Activated CD4-positive, alpha-beta T cell treated with anti-CD3 and anti-CD28 coated beads, Interleukin-2, amount 50 U/mL, for 16 hours (primary cell): Measurements from ENCODE around the gene SURF2.

Source experiments
- DNase-seq: peaks from one replicate; pipeline ENCODE4 v3.0.0-alpha.2; 2020

SURF2 gene

DNA sequence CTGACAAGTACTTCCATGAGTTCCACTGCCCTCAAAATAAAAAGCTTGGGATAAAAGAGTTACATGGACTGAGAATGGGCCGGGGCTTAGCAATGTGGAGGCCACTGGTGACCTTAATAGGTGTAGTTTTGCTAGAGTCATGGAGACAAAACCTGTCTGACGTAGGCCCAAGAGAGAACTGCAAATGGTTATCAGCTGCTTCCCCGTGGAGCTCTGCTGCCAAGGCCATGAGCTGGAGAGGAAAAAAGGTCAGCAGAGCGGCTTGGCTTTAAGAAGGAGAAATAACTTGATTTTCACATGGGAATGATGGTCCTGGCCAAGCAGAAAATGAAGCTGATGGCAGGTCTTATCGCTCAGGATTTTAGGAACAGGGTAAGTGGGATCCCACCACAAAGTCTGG is 16.7 kb upstream of the SURF2 start:
- no peak for DNase-seq

DNA sequence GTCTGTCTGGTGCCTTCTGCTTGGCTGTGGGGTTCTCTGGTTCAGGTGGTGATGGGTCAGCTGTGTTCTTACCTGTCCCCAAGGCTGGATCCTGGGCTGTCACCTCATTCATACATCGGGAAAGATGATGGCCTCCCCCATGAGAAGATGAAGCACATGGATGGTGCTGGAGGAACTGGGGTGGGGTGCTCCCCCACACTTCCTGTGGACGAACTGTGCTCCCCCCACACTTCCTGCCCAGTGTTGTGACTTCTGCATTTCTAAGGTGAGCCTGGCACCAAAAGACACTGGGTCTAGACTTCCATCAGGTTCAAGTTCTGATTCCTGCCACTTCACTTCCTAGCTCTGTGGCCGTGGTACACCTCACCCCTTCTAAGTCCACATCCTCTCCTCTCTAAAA is 16.1 kb upstream of the SURF2 start:
- no peak for DNase-seq

GRCh38 chr9:133340916-133341315 is 15.4 kb upstream of the SURF2 start:
- no peak for DNase-seq

DNA sequence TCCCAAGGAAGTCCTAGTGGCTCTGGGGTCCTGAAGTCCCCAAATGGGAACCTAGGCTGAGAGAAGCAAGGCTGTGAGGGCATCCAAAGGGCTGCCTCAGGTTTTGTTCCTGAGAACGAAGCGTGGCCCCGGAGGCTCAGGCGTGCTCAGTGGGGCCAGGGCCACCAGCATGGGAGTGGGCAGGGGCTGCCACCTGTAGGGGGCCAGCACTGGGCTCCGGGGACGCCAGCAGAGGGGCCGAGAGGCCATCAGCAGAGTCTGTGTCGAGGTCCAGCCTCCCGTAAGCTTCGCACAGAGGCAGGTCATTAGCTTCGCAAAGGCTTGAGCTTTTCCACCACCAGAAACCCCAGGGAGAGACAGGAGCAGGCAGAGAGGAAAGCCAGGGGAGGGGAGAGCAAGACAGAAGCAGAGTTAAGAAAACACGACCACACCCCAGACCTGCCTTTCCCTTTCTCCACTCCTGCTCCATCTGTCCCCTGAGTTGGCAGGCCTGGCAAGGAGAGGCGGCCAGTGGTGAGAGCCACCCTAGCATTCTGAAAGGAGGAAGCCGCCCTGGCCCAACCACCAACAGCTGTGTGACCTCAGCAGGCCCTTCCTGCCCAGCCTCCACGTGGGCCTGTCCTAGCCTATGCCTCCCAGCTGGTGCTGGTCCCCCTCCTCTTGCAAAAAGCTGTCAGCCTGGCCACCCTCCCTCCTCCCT is 14.8 kb upstream of the SURF2 start:
- no peak for DNase-seq

DNA sequence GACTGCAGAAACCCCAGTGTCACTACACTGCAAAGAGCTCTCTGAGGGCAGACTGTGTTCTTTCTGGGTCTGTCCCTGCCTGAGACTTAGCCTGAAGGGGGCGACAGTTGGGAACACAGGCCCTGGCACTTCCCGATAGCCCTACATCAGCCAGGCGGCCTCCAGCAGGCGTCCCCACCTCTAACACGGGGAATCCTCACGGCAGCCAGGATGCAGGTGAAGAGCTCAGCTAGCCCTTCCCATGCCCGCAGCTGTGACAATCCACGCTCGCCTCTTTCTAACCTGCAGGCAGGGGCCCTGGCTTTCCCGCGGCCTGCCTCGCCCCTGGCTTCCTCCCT is 14.3 kb upstream of the SURF2 start:
- no peak for DNase-seq

GRCh38 chr9:133342570-133342969 is 13.8 kb upstream of the SURF2 start:
- DNase-seq, result no peak

DNA sequence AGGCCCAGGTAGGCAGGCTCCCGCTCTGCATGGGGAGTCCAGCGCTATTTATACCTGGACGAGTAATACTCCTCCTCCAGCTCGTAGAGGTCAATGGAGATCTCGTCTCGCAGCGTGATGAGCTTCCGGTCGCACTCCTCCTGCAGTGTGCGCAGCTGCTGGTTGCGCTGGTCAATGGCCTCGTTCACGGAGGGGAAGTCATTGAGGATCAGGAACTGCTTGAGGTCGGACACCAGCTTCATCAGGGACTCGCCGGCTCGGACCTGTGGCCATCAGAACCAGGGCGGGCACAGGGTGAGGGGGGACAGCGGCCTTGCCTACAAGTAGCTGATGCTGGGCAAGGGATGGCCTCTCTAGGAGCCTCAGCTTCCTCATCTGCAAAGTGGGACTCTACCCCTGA is 12.3 kb upstream of the SURF2 start:
- DNase-seq, result no peak

GRCh38 chr9:133344979-133345378 is 11.4 kb upstream of the SURF2 start:
- no peak for DNase-seq

DNA sequence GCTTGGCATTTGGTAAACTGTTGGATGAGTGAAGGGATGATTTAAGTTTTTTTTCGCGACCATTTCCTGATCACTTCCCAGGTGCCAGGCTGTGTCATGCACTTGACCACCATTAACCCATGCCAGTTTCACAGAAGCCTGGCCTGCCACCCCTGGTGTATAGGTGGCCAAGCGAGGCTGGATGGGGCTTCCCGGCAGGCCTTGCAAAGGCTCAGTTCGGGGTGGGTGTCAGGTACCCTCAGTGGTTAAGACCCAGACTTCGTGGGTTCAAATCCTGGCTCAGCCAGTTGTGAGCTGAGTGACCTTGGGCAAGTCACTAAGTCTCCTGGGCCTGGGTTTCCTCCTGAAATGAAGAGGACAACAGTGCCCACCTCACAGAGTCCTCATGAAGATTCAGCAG is 10.8 kb upstream of the SURF2 start:
- no peak for DNase-seq

DNA sequence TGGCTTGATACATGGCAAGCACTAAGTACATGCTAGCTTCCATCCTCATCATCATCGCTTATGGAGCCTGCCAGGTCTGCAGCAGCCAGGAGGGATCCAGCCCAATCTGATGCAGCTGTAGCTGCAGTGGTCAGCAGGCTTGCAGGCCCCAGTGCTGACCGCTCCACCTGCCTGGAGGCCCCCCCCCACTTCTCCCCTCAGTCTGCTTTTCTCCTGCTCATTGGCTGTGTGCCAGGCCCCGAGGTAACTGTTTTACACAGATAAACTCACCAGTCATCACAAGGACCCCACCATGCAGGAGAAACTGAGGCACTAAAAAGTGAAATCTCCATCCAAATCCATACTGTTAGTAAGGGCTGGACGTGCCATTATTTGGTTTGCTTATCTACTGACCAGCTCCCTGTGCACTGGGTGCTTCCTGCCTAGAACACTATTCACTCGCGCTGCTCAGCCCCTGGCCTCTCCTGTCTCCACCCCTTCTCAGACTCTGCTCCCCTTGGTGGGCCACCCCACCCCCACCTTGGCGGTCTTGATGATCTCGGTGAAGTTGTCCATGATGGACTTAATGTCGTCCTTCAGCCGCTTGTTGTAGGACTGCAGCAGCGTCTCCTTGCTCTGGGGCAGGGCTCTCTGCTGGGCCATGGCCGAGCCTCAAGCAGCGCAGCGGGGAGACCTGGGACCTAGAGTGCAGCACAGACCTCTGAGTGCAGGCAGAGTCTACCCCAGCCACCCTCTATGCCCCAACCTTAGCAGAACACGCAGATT is 10.1 kb upstream of the SURF2 start:
- no peak for DNase-seq

GRCh38 chr9:133347515-133347984 is 8.8 kb upstream of the SURF2 start:
- DNase-seq, result peak; percentile 53

DNA sequence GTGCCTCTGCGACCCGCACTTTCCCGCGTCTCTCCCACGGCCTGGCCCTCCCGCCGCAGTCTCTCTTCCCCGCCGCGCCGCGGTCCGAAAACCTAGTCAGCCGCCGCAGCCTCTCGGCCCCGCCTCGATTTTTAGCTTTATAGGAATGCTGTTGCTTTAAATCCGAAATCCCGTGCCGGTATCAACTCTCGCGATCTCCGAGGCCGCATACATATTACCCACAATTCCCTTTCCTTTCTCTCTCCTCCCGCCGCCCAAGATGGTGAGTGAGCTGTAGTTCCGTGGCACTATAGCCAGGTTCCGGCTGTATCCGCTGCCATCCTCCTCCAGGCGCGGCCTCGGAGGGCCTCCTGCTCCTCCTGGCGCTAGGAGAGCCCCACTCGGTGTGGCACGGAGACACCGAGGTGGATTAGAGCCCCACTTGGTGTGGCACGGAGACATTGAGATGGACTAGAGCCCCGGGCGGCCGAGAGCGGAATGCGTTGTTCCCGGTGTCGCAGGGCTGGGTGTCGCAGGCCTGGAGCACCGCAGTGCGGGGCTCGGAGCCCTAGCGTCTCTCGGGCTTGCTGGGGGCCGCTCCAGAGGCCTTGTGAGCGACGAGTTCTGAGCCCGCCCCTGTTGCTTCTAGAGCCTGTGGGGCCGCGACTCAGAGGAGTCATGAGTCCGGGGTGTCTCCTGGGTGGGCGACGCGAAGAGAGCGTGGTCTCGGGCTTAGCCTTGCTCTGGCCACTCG is 8.2 kb upstream of the SURF2 start, which contains the start of the genes MED22 and RPL7A:
Gene MED22, minus strand, starts transcription at position 147 of the 733 bp plus-strand sequence. CDS start 1,469 bp downstream, outside the sequence.
Gene RPL7A, plus strand, starts transcription at position 234 of the 733 bp plus-strand sequence. Its CDS starts 26 bp downstream, at position 260.
- DNase-seq, result peak; percentile 96

DNA sequence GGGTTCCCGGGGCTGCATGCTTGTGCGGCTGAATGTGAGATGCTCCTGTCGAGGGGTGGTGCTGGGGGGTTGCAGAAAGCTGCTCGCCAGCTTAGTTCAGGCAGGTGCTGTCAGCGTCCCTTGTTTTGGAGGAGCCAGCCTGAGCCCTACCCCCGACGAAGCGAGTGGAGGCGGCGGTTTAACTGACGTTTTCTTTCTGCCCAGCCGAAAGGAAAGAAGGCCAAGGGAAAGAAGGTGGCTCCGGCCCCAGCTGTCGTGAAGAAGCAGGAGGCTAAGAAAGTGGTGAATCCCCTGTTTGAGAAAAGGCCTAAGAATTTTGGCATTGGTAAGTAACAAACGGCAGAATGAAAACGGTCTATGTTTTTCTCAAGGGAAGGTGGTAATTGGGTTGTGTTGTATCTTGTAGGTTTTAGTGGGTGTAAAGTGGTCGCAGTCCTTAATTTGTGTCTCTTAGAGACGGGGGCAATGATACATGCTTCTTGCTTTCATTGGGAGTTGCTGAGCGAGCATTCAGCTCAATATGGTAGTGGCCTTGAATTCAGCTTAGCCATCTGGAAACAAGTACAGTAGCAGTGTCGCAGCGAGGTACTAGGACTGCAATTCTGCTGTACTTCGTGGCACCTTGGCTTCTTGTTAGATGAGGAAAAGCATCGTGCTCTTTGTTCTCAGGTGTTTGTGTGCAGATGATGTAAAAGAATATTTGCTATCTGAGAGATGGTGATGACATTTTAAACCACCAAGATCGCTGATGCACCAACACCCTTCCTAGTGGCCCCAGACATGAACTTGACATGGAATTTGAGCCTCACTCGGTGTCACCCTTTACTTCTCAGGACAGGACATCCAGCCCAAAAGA is 7.4 kb upstream of the SURF2 start:
- DNase-seq, result no peak

DNA sequence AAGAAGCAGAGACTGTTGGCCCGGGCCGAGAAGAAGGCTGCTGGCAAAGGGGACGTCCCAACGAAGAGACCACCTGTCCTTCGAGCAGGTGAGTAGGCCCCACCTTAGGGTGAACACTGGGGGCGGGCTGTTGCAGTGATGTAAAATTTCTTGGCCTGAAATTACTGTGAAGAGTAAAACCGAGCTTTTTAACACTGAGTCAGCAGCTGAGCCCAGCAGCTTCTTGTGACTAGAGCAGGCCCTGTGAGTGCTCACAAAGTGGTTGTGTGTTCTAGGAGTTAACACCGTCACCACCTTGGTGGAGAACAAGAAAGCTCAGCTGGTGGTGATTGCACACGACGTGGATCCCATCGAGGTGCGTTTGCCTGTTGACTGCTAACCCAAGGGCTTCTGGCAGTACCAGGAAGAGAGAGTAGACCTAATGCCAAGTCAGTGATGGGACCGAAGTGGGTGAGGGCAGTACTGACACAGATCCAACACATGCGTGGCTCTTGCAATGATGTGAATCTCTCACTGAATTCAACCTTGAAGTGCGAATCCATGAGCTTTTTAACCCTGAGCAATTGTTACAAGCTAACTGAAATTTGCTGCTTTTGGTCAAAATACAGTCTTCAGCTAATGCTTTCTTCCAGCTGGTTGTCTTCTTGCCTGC is 6.3 kb upstream of the SURF2 start:
- peak; percentile 49 for DNase-seq

DNA sequence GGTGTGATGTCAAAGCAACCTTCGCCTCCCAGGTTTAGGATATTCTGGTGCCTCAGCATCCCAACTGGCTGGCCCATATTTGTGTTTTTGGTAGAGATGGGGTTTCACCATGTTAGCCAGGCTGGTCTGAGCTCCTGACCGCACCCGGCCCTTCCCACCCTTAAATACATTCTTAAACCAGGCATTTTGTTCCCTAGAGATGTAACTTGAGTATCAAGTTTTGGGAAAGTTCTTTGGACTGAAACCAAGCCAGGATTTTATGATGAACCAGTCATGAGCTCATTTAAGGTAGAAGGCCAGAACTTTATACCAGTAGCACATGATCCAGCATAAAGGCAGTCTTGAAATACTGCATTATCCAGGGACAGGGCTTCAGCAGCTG is 4.8 kb upstream of the SURF2 start:
- no peak for DNase-seq

- DNase-seq, result peak; percentile 67
Measured at GRCh38 chr9:133351908-133352634, 4.3 kb upstream of the SURF2 start.

GRCh38 chr9:133352635-133353340 is 3.6 kb upstream of the SURF2 start:
- no peak for DNase-seq

DNA sequence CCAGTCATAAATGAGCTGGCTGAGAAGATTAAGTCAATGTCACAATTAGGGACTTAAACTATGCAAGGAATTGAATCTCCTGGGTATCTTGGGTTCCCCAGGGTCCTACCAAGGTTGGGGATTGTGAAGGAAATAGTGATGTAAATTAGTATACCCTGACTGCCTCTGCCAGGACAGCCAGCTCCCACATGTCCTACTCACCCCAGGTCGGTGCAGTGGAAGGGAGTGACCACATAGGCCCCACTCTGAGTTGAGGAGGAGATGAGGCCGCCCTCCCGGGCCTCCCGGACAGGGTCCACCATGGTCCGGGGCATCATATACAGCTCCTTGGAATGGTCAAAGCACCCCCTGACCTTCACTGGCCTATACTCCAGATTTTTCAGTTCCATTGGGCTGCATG is 2.8 kb upstream of the SURF2 start:
- no peak for DNase-seq

DNA sequence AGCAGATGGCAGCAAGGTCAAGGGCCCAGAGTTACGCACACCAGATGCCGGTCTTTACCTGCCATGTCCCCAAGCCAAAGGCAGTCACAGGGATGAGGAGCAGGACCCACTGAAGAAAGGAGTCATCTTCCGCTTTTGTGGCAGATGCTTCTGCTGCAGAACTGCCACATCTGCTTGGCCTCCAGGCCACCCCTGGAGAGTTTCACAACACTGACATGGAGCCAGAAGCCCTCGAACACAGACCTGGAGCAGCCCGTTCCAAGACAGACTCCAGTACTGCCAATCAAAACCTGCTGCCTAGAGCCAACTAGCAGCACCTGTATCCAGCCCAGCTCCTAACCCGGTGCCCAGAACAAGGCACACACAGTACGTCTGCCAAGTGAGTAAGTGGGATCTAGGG is 1.6 kb upstream of the SURF2 start:
- DNase-seq, result no peak

DNA sequence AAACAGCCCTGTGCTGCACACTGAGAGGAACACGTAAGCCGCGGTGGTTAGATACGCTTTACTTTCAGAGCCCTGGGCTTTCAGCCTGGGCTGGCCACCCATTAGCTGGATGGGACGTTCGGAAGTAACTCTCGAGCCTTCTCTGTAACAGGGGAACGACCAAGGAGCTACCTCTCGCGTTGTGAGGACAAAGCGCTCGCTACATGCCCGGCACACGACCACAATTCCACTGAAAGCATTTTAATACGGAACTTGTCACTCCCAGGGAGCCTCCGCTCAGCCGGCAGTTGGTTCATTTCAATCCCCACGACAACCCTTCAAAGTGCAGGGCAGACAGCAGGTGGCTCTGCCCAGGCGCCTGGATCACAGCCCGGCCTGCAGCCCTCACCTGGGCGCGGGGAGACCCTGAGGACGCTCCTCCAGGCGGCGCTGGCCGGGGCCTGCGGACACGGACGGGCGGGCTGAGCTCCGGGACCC is 431 bp upstream of the SURF2 start:
- DNase-seq, result no peak

GRCh38 chr9:133357656-133358055 is 1.3 kb downstream of the SURF2 start:
- no peak for DNase-seq
